Esophagus squamous epithelium (tissue), 4 donors: ENCODE data around the gene OR2F2.

Source experiments
- CTCF ChIP-seq, 6 experiments: fragments of 450-650 bp in 4 of 6; fragments of 200-600 bp in 2 of 6; sonication (generic) in 2 of 6; IDR thresholded peaks; one replicate each; pipeline ENCODE4 v1.5.1; 2016 to 2019; ENCODE audit warnings: antibody characterized with exemption in 6 of 6, mild to moderate bottlenecking in 4 of 6, moderate library complexity in 4 of 6
- POLR2A ChIP-seq, 4 donors: fragments of 450-650 bp; IDR thresholded peaks; one replicate each; pipeline ENCODE4 v1.6.1; 2017; ENCODE audit warnings: antibody characterized with exemption in 4 of 4, mild to moderate bottlenecking in 4 of 4, moderate library complexity in 3 of 4

DNA sequence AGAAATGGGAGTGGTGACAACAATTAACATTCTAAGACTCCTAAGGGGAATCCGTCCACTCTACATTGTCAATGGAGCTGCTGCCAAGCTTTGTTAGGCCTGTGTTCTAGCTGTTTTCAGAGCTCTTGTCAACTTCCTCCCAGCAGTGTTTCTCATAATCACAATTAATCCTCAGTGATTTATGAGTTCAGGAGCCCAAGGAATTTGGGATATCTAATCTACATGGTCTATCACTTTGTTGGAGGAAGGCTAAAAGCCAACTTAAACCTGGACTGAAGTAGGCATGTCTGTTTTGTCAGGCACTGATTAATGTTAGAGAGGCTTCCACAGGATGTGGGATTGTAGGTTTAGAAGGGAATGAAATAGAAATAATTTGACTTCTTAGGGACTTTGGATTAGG, 10.2 kb upstream of the OR2F2 start:
- TF ChIP-seq CTCF (IDR thresholded peaks at IDR 0.05): no peak
- no peak for TF ChIP-seq POLR2A (IDR thresholded peaks at IDR 0.05)
